SK-N-SH (cell line): ENCODE measurements around the gene AFF3. TPM values are rescaled to one million over a fixed set of nuclear protein-coding genes. Genes with fewer than 3 reads are reported as not detected.

Source experiments
- CTCF ChIA-PET: fragments of 300-600, 350-600 bp; formaldehyde crosslinking; extraction: SDS; loops from one replicate; lab custom pipeline; 2021; lab: Yijun Ruan, JAX
- POLR2A ChIA-PET: fragments of 350-600 bp; sonication (Branson Sonifier 250); formaldehyde crosslinking; extraction: SDS; loops from one replicate; lab custom pipeline; 2020; ENCODE audit warnings: antibody characterized with exemption, inconsistent platforms; lab: Yijun Ruan, JAX
- DNase-seq: peaks from one replicate; pipeline ENCODE4 v3.0.0; 2012
- H2AFZ ChIP-seq: fragments of 200-600 bp; sonication (generic); 2 replicates; pipeline ENCODE4 v1.8.1; 2016; ENCODE audit warnings: antibody characterized with exemption, mild to moderate bottlenecking, low read depth
- H3F3A ChIP-seq: fragments of 200-600 bp; sonication (generic); replicated peaks from 2 replicates; pipeline ENCODE3; 2016; ENCODE audit warnings: antibody characterized with exemption, mild to moderate bottlenecking; ENCODE audit not compliant: insufficient read depth
- H3K27ac ChIP-seq, 2 experiments: fragments of 200-500 bp in 1 of 2; fragments of 200-600 bp in 1 of 2; sonication (Bioruptor generic) in 1 of 2; sonication (generic), shearing (Covaris generic) in 1 of 2; 2 replicates each; pipeline versions ENCODE4 v1.5.1 to v1.6.1; 2014 to 2016; ENCODE audit warnings: low read depth in 2 of 2, inconsistent platforms in 1 of 2, low read length in 1 of 2, mild to moderate bottlenecking in 1 of 2, mixed read lengths in 1 of 2
- H3K27me3 ChIP-seq: fragments of 200-600 bp; sonication (generic), shearing (Covaris generic); 2 replicates; pipeline ENCODE4 v1.6.1; 2016; ENCODE audit warnings: mixed run types; ENCODE audit not compliant: insufficient read depth
- H3K36me3 ChIP-seq, 2 experiments: fragments of 200-500 bp in 1 of 2; fragments of 200-600 bp in 1 of 2; sonication (Bioruptor generic) in 1 of 2; sonication (generic) in 1 of 2; replicated peaks in 1 of 2; 2 replicates each; pipeline versions ENCODE3 to v1.5.1; 2014 to 2016; ENCODE audit warnings: low read length in 1 of 2, mild to moderate bottlenecking in 1 of 2; ENCODE audit not compliant: insufficient read depth in 2 of 2, control insufficient read depth in 1 of 2
- H3K4me1 ChIP-seq, 2 experiments: fragments of 200-500 bp in 1 of 2; fragments of 200-600 bp in 1 of 2; sonication (Bioruptor generic) in 1 of 2; sonication (generic), shearing (Covaris generic) in 1 of 2; 2 replicates each; pipeline versions ENCODE4 v1.5.1 to v1.6.1; 2014 to 2016; ENCODE audit warnings: low read depth in 1 of 2, low read length in 1 of 2, mixed run types in 1 of 2; ENCODE audit not compliant: insufficient read depth in 2 of 2, control insufficient read depth in 1 of 2
- H3K4me2 ChIP-seq: fragments of 200-600 bp; sonication (generic), shearing (Covaris generic); 2 replicates; pipeline ENCODE4 v1.6.1; 2017; ENCODE audit warnings: mixed run types
- H3K4me3 ChIP-seq, 2 experiments: fragments of 200-500 bp in 1 of 2; fragments of 200-600 bp in 1 of 2; sonication (Bioruptor generic) in 1 of 2; sonication (generic), shearing (Covaris generic) in 1 of 2; 2 replicates each; pipeline versions ENCODE4 v1.5.1 to v1.8.1; 2014 to 2016; ENCODE audit warnings: low read depth in 2 of 2, inconsistent platforms in 1 of 2, low read length in 1 of 2, mild to moderate bottlenecking in 1 of 2, mixed read lengths in 1 of 2, moderate library complexity in 1 of 2
- H3K79me2 ChIP-seq: fragments of 200-600 bp; sonication (generic); 2 replicates; pipeline ENCODE4 v1.8.1; 2017; ENCODE audit warnings: mild to moderate bottlenecking; ENCODE audit not compliant: insufficient read depth
- H3K9ac ChIP-seq: fragments of 200-600 bp; sonication (generic); 2 replicates; pipeline ENCODE4 v1.6.1; 2017; ENCODE audit warnings: mixed run types
- H3K9me2 ChIP-seq: fragments of 200-600 bp; sonication (generic); 2 replicates; pipeline ENCODE4 v1.6.1; 2017; ENCODE audit warnings: mixed run types
- H3K9me3 ChIP-seq: fragments of 200-600 bp; sonication (generic); 2 replicates; pipeline ENCODE4 v1.6.1; 2017; ENCODE audit warnings: mixed run types, mild to moderate bottlenecking, moderate library complexity
- H4K20me1 ChIP-seq: fragments of 200-600 bp; sonication (generic); 2 replicates; pipeline ENCODE4 v1.6.1; 2017; ENCODE audit warnings: mild to moderate bottlenecking, mixed run types; ENCODE audit not compliant: insufficient read depth
- ELF1 ChIP-seq: IDR thresholded peaks from 2 replicates; pipeline ENCODE4 v1.4.0; 2012
- EZH2phosphoT487 ChIP-seq: fragments of 200-600 bp; sonication (generic); IDR thresholded peaks from 2 replicates; pipeline ENCODE4 v1.6.1; 2017; ENCODE audit warnings: low read depth, mixed run types, mild to moderate bottlenecking, antibody characterized with exemption, moderate library complexity, borderline replicate concordance
- FOSL2 ChIP-seq: IDR thresholded peaks from 2 replicates; pipeline ENCODE4 v1.4.0; 2012; ENCODE audit warnings: low read depth, mild to moderate bottlenecking, moderate library complexity, borderline replicate concordance
- FOXJ3 ChIP-seq: sonication (generic); formaldehyde crosslinking; IDR thresholded peaks from 2 replicates; pipeline ENCODE4 v1.5.1; 2020; ENCODE audit warnings: mild to moderate bottlenecking, missing genetic modification reagents
- GATA2 ChIP-seq: sonication (generic); formaldehyde crosslinking; IDR thresholded peaks from 2 replicates; pipeline ENCODE4 v1.5.0; 2020; ENCODE audit warnings: mild to moderate bottlenecking, missing genetic modification reagents
- JUND ChIP-seq: IDR thresholded peaks from 2 replicates; pipeline ENCODE4 v1.4.0; 2012
- MEF2A ChIP-seq: IDR thresholded peaks from 2 replicates; pipeline ENCODE4 v1.4.0; 2012; ENCODE audit warnings: low read depth, borderline replicate concordance
- MXI1 ChIP-seq: IDR thresholded peaks from 2 replicates; pipeline ENCODE4 v1.6.1; 2012; ENCODE audit warnings: mild to moderate bottlenecking, low read depth, low read length, improper control_type of control experiment
- RAD21 ChIP-seq: IDR thresholded peaks from 2 replicates; pipeline ENCODE4 v1.6.1; 2012; ENCODE audit warnings: mild to moderate bottlenecking, low read length
- SIN3A ChIP-seq: IDR thresholded peaks from 2 replicates; pipeline ENCODE4 v1.6.1; 2012; ENCODE audit warnings: low read depth, mild to moderate bottlenecking, low read length, moderate library complexity, borderline replicate concordance
- TAF1 ChIP-seq: IDR thresholded peaks from 2 replicates; pipeline ENCODE4 v1.6.1; 2012; ENCODE audit warnings: low read depth, mild to moderate bottlenecking, low read length, moderate library complexity, borderline replicate concordance
- polyA plus RNA-seq, 3 experiments: library from polyadenylated mRNA; depleted of rRNA; stranded (reverse); fragments of >200 nt; gene quantifications; 2 replicates each; pipeline ENCODE4 v1.2.3, GENCODE V29; 2012
- TF ChIP-seq, protein P1 (sequence below): fragments of 200-600 bp; sonication (generic); IDR thresholded peaks from 2 replicates; pipeline ENCODE4 v1.6.1; 2017; ENCODE audit warnings: antibody characterized with exemption, mild to moderate bottlenecking, moderate library complexity
- TF ChIP-seq, protein P2 (sequence below): IDR thresholded peaks from 2 replicates; pipeline ENCODE4; 2012
- TF ChIP-seq, protein P3 (sequence below): IDR thresholded peaks from 2 replicates; pipeline ENCODE4 v1.4.0; 2012; ENCODE audit warnings: low read depth, borderline replicate concordance
- TF ChIP-seq, protein P4 (sequence below): IDR thresholded peaks from 2 replicates; pipeline ENCODE4 v1.4.0; 2012; ENCODE audit warnings: low read depth, borderline replicate concordance

AFF3 gene
- polyA plus RNA-seq, 1 of the 3 experiments (the other 2 are of a cell fraction): 0.36 TPM

DNA sequence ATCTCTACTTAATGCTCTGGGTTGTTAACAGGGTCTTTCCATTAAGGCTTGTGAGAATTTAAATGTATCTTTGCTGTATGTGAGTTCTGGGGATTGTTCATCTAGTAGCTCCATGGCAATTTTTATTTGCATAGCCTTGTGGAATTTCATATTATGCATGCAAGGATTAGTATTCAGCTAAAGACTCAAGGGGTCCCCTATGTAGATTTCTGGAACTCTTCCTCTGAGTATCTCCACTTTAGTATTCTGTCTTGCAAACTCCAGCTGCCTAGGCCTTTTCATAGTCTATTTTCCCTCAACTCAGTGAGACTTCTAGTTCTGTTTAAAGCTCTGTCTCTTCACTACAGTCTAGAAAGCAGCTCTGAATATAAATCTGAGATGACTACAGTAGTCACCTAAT, 348.0 kb downstream of the AFF3 start:
- Histone ChIP-seq H3K9ac (no peak overlapping the region), H3K4me3 (no peak overlapping the region), H3K27ac (no peak overlapping the region), H4K20me1 (no peaks in the 10 kb centered on the region)
- TF ChIP-seq FOSL2: no peak
- TF ChIP-seq ELF1: no peak
- no peak for TF ChIP-seq JUND
- no peak for TF ChIP-seq EZH2phosphoT487
- no peak for TF ChIP-seq GATA2 (CRISPR knock-in tag)
- TF ChIP-seq TAF1: no peak
- no peak for TF ChIP-seq SIN3A
- no peak for TF ChIP-seq MXI1
- no peak for TF ChIP-seq MEF2A
- TF ChIP-seq, protein P1, sequence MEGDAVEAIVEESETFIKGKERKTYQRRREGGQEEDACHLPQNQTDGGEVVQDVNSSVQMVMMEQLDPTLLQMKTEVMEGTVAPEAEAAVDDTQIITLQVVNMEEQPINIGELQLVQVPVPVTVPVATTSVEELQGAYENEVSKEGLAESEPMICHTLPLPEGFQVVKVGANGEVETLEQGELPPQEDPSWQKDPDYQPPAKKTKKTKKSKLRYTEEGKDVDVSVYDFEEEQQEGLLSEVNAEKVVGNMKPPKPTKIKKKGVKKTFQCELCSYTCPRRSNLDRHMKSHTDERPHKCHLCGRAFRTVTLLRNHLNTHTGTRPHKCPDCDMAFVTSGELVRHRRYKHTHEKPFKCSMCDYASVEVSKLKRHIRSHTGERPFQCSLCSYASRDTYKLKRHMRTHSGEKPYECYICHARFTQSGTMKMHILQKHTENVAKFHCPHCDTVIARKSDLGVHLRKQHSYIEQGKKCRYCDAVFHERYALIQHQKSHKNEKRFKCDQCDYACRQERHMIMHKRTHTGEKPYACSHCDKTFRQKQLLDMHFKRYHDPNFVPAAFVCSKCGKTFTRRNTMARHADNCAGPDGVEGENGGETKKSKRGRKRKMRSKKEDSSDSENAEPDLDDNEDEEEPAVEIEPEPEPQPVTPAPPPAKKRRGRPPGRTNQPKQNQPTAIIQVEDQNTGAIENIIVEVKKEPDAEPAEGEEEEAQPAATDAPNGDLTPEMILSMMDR: no peak
- TF ChIP-seq, protein P2, sequence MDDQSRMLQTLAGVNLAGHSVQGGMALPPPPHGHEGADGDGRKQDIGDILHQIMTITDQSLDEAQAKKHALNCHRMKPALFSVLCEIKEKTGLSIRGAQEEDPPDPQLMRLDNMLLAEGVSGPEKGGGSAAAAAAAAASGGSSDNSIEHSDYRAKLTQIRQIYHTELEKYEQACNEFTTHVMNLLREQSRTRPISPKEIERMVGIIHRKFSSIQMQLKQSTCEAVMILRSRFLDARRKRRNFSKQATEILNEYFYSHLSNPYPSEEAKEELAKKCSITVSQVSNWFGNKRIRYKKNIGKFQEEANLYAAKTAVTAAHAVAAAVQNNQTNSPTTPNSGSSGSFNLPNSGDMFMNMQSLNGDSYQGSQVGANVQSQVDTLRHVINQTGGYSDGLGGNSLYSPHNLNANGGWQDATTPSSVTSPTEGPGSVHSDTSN: no peak
- TF ChIP-seq, protein P3, sequence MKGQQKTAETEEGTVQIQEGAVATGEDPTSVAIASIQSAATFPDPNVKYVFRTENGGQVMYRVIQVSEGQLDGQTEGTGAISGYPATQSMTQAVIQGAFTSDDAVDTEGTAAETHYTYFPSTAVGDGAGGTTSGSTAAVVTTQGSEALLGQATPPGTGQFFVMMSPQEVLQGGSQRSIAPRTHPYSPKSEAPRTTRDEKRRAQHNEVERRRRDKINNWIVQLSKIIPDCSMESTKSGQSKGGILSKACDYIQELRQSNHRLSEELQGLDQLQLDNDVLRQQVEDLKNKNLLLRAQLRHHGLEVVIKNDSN: no peak
- TF ChIP-seq FOXJ3 (CRISPR knock-in tag): no peak
- no peak for TF ChIP-seq RAD21
- TF ChIP-seq, protein P4, sequence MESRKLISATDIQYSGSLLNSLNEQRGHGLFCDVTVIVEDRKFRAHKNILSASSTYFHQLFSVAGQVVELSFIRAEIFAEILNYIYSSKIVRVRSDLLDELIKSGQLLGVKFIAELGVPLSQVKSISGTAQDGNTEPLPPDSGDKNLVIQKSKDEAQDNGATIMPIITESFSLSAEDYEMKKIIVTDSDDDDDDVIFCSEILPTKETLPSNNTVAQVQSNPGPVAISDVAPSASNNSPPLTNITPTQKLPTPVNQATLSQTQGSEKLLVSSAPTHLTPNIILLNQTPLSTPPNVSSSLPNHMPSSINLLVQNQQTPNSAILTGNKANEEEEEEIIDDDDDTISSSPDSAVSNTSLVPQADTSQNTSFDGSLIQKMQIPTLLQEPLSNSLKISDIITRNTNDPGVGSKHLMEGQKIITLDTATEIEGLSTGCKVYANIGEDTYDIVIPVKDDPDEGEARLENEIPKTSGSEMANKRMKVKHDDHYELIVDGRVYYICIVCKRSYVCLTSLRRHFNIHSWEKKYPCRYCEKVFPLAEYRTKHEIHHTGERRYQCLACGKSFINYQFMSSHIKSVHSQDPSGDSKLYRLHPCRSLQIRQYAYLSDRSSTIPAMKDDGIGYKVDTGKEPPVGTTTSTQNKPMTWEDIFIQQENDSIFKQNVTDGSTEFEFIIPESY: no peak
- TF ChIP-seq, all 33 proteins: peak for 0
- H3K79me2 ChIP-seq: no peaks in the 10 kb centered on the region
- CTCF ChIA-PET: interaction anchor here (1.1 kb wide), 1 partner anchor 10 kb away, joined by 3 read pairs; no protein-coding TSS in a partner anchor
- H3K4me1 ChIP-seq: no peaks in the 10 kb centered on the region
- peaks cover 8% of the 10 kb centered on the region; the same call in 1 of the 2 replicates for H3K9me3 ChIP-seq
- H3K27me3 ChIP-seq: no peaks in the 10 kb centered on the region
- POLR2A ChIA-PET: no interaction called here
- no peak overlapping the region for H3K4me2 ChIP-seq
- no peaks in the 10 kb centered on the region for H3F3A ChIP-seq
- H2AFZ ChIP-seq: no peak overlapping the region
- DNase-seq: no peak
- no peaks in the 10 kb centered on the region for H3K9me2 ChIP-seq
- no peaks in the 10 kb centered on the region for H3K36me3 ChIP-seq
